HCT116 (cell line): Measurements from ENCODE around the gene FKBP2. TPM values are rescaled to one million over a fixed set of nuclear protein-coding genes. Genes with fewer than 3 reads are reported as not detected.

Experiments used
- ATAC-seq: fragments of 200-7000 bp; cut with Tn5 transposase; 2 replicates; pipeline ENCODE4 v1.9.1; 2020; ENCODE audit warnings: mild to moderate bottlenecking, moderate library complexity
- BruUV-seq: library from RNA; stranded (reverse); fragments of 400-500 nt; replicated peaks from 2 replicates; lab custom pipeline; 2021; lab: Mats Ljungman, UMichigan
- CTCF ChIA-PET: fragments of 300-600 bp; sonication (Branson Sonifier 250); formaldehyde crosslinking; loops from one replicate; lab custom pipeline; 2021; ENCODE audit warnings: antibody characterized with exemption; lab: Charles Lee
- POLR2A ChIA-PET: fragments of 300-600, 350-600 bp; sonication (Branson Sonifier 250); formaldehyde crosslinking; loops from one replicate; lab custom pipeline; 2021; ENCODE audit warnings: antibody characterized with exemption; lab: Charles Lee
- RAD21 ChIA-PET, 2 experiments: fragments of 300-600 bp; sonication (Branson Sonifier 250); formaldehyde crosslinking; loops; one replicate each; lab custom pipeline; 2023; ENCODE audit warnings: low total read pairs in 2 of 2; ENCODE audit not compliant: uncharacterized antibody in 2 of 2, unreplicated experiment in 2 of 2, low non-redundant PET in 1 of 2; lab: Charles Lee
- DNase-seq: peaks from one replicate; pipeline ENCODE4 v3.0.0-alpha.2; 2010; ENCODE audit warnings: low read depth, low spot score
- H2AFZ ChIP-seq: fragments of 200-600 bp; shearing (Covaris generic), sonication (generic); 2 replicates; pipeline ENCODE4 v1.6.1; 2017; ENCODE audit warnings: low read depth, mixed run types, mixed read lengths, antibody characterized with exemption, low read length; ENCODE audit not compliant: poor library complexity, severe bottlenecking
- H3K27ac ChIP-seq: 2 replicates; pipeline ENCODE4 v1.5.1; 2012; ENCODE audit warnings: low read depth, low read length
- H3K27me3 ChIP-seq: fragments of 200-600 bp; sonication (generic); 2 replicates; pipeline ENCODE4 v1.6.1; 2016; ENCODE audit warnings: mixed run types, low read length, mixed read lengths; ENCODE audit not compliant: insufficient read depth
- H3K36me3 ChIP-seq, 2 experiments: fragments of 200-500 bp in 1 of 2; fragments of 200-600 bp in 1 of 2; sonication (Bioruptor generic) in 1 of 2; sonication (generic) in 1 of 2; 2 replicates each; pipeline versions ENCODE4 v1.5.1 to v1.6.1; 2014 to 2016; ENCODE audit warnings: low read length in 2 of 2, inconsistent platforms in 1 of 2, mixed read lengths in 1 of 2, mixed run types in 1 of 2; ENCODE audit not compliant: insufficient read depth in 2 of 2, control insufficient read depth in 1 of 2
- H3K4me1 ChIP-seq, 2 experiments: fragments of 200-600 bp in 1 of 2; sonication (generic) in 1 of 2; 2 replicates each; pipeline versions ENCODE4 v1.5.1 to v1.6.1; 2012 to 2017; ENCODE audit warnings: low read length in 2 of 2, inconsistent platforms in 1 of 2, mild to moderate bottlenecking in 1 of 2, mixed read lengths in 1 of 2, mixed run types in 1 of 2, moderate library complexity in 1 of 2; ENCODE audit not compliant: insufficient read depth in 2 of 2, control insufficient read depth in 1 of 2
- H3K4me2 ChIP-seq: fragments of 200-600 bp; sonication (generic); 2 replicates; pipeline ENCODE4 v1.6.1; 2017; ENCODE audit warnings: mixed run types, low read length, mixed read lengths
- H3K4me3 ChIP-seq, 2 experiments: fragments of 200-600 bp in 1 of 2; sonication (generic) in 1 of 2; replicated peaks in 1 of 2; 2 replicates each; pipeline ENCODE4 v1.5.1; 2011 to 2016; ENCODE audit warnings: low read length in 2 of 2, control low read depth in 1 of 2, low read depth in 1 of 2, mild to moderate bottlenecking in 1 of 2, mixed read lengths in 1 of 2, mixed run types in 1 of 2
- H3K79me2 ChIP-seq: fragments of 200-600 bp; sonication (generic); 2 replicates; pipeline ENCODE4 v1.6.1; 2017; ENCODE audit warnings: mild to moderate bottlenecking, mixed run types, low read length, moderate library complexity, mixed read lengths; ENCODE audit not compliant: insufficient read depth
- H3K9ac ChIP-seq: fragments of 200-600 bp; sonication (generic); 2 replicates; pipeline ENCODE4 v1.6.1; 2016; ENCODE audit warnings: low read length, mixed read lengths
- H3K9me2 ChIP-seq: fragments of 200-600 bp; sonication (generic), shearing (Covaris generic); 2 replicates; pipeline ENCODE4 v1.6.1; 2017; ENCODE audit warnings: mixed run types, mild to moderate bottlenecking, moderate library complexity; ENCODE audit not compliant: insufficient read depth
- H3K9me3 ChIP-seq, 2 experiments: fragments of 200-500 bp in 1 of 2; fragments of 200-600 bp in 1 of 2; sonication (Bioruptor generic) in 1 of 2; sonication (generic) in 1 of 2; 2 replicates each; pipeline ENCODE4 v1.6.1; 2014 to 2017; ENCODE audit warnings: low read length in 2 of 2, mixed read lengths in 2 of 2, inconsistent platforms in 1 of 2, low read depth in 1 of 2, mild to moderate bottlenecking in 1 of 2, mixed run types in 1 of 2, moderate library complexity in 1 of 2; ENCODE audit not compliant: control insufficient read depth in 1 of 2, insufficient read depth in 1 of 2
- H4K20me1 ChIP-seq: fragments of 200-600 bp; sonication (generic), shearing (Covaris generic); 2 replicates; pipeline ENCODE4 v1.6.1; 2017; ENCODE audit warnings: mixed run types, mild to moderate bottlenecking, moderate library complexity; ENCODE audit not compliant: insufficient read depth
- ATF3 ChIP-seq: IDR thresholded peaks from 2 replicates; pipeline ENCODE4 v1.6.1; 2012
- CBX3 ChIP-seq: IDR thresholded peaks from 2 replicates; pipeline ENCODE4 v1.6.1; 2012; ENCODE audit warnings: low read depth
- EGR1 ChIP-seq: IDR thresholded peaks from 2 replicates; pipeline ENCODE4 v1.6.1; 2012; ENCODE audit warnings: low read depth
- ELF1 ChIP-seq: IDR thresholded peaks from 2 replicates; pipeline ENCODE4 v1.6.1; 2012; ENCODE audit warnings: low read depth, borderline replicate concordance
- EZH2 ChIP-seq: fragments of 200-600 bp; sonication (generic); IDR thresholded peaks from 2 replicates; pipeline ENCODE4 v1.6.1; 2017; ENCODE audit warnings: antibody characterized with exemption, mixed run types
- EZH2phosphoT487 ChIP-seq: fragments of 200-600 bp; IDR thresholded peaks from 2 replicates; pipeline ENCODE4 v1.6.1; 2018; ENCODE audit warnings: antibody characterized with exemption, borderline replicate concordance
- FOSL1 ChIP-seq: IDR thresholded peaks from 2 replicates; pipeline ENCODE4 v1.6.1; 2012; ENCODE audit warnings: low read depth
- JUND ChIP-seq: IDR thresholded peaks from 2 replicates; pipeline ENCODE4 v1.6.1; 2012
- MAX ChIP-seq: IDR thresholded peaks from 2 replicates; pipeline ENCODE4 v1.6.1; 2012
- POLR2A ChIP-seq: IDR thresholded peaks from 2 replicates; pipeline ENCODE4 v1.7.0; 2011; ENCODE audit warnings: borderline replicate concordance; ENCODE audit not compliant: insufficient read depth, insufficient read length; ENCODE audit errors: extremely low read depth
- POLR2AphosphoS5 ChIP-seq: IDR thresholded peaks from 2 replicates; pipeline ENCODE4 v1.6.1; 2011; ENCODE audit warnings: mild to moderate bottlenecking, low read depth, low read length, moderate library complexity
- RAD21 ChIP-seq: IDR thresholded peaks from 2 replicates; pipeline ENCODE4 v1.6.1; 2012; ENCODE audit warnings: low read depth, mild to moderate bottlenecking
- SP1 ChIP-seq: IDR thresholded peaks from 2 replicates; pipeline ENCODE4 v1.6.1; 2012; ENCODE audit warnings: low read depth
- SRF ChIP-seq: IDR thresholded peaks from 2 replicates; pipeline ENCODE4 v1.6.1; 2012; ENCODE audit warnings: low read depth
- YY1 ChIP-seq: IDR thresholded peaks from 2 replicates; pipeline ENCODE4 v1.6.1; 2011; ENCODE audit warnings: low read length, low read depth, moderate library complexity, mild to moderate bottlenecking; ENCODE audit not compliant: insufficient replicate concordance; ENCODE audit errors: extremely low read depth
- ZBTB33 ChIP-seq: IDR thresholded peaks from 2 replicates; pipeline ENCODE4 v1.6.1; 2011; ENCODE audit warnings: mild to moderate bottlenecking, low read length, moderate library complexity; ENCODE audit not compliant: insufficient replicate concordance; ENCODE audit errors: extremely low read depth
- ZFX ChIP-seq: fragments of 450-650 bp; IDR thresholded peaks from 2 replicates; pipeline ENCODE4 v1.6.1; 2017
- ZNF274 ChIP-seq: fragments of 200-500 bp; sonication (Bioruptor generic); IDR thresholded peaks from 2 replicates; pipeline ENCODE4 v1.6.1; 2014; ENCODE audit warnings: mild to moderate bottlenecking, low read depth, low read length, inconsistent platforms
- intact Hi-C: fragments of 100-400 bp; cut with micrococcal nuclease; formaldehyde crosslinking; loops from 2 replicates; pipeline ENCODE4 v1.10.0; 2022
- total RNA-seq: library from RNA; stranded (reverse); gene quantifications from one replicate; pipeline ENCODE4 v1.2.1, GENCODE V29; 2021; ENCODE audit not compliant: unreplicated experiment

Gene FKBP2
- total RNA-seq, 1 experiment from 2014 or later = 69.2 TPM

- peaks cover 48% of the 10 kb centered on the region for H3K79me2 ChIP-seq
- DNase-seq = no peak
- peak; percentile 28 for ATAC-seq
- H3K4me1 ChIP-seq = peaks cover 32 to 60% of the 10 kb centered on the region in 2 experiments
- H2AFZ ChIP-seq = no peak overlapping the region
- peaks cover 0 to 20% of the 10 kb centered on the region in 2 experiments; a peak in 1 of 4 replicates for H3K36me3 ChIP-seq
- no peaks in the 10 kb centered on the region for H3K9me3 ChIP-seq
- CTCF ChIA-PET = interaction anchor here (0.8 to 2.2 kb wide), 10 partner anchors 8 to 115 kb away, joined by 3 to 10 read pairs (median 4); partner anchors contain the start of genes PRDX5 and TRMT112
- H3K27ac ChIP-seq = peak overlapping the region; percentile 88
- TF ChIP-seq CBX3 = no peak
- peak; percentile 84 for TF ChIP-seq POLR2AphosphoS5
- no peak for TF ChIP-seq FOSL1
- TF ChIP-seq ELF1 = no peak
- TF ChIP-seq YY1 = peak; percentile 68
- no peak for TF ChIP-seq EZH2phosphoT487
- no peak for TF ChIP-seq JUND
- TF ChIP-seq MAX = no peak
- TF ChIP-seq ZFX = peak; percentile 27; the same call in 1 of the 2 replicates
- TF ChIP-seq SP1 = no peak
- TF ChIP-seq POLR2A = peak; percentile 79
- TF ChIP-seq ATF3 = no peak
- TF ChIP-seq EZH2 = no peak
- no peak for TF ChIP-seq SRF
- no peak for TF ChIP-seq ZBTB33
- TF ChIP-seq ZNF274 = no peak
- no peak for TF ChIP-seq RAD21
- no peak for TF ChIP-seq EGR1
- H3K27me3 ChIP-seq = no peaks in the 10 kb centered on the region
- H4K20me1 ChIP-seq = no peaks in the 10 kb centered on the region
- BruUV-seq = TSS peak; percentile 66
- RAD21 ChIA-PET = interaction anchor here in 1 of 2 experiments (0.6 kb wide), 1 partner anchor 1758 kb away, joined by 5 read pairs; no protein-coding TSS in a partner anchor
- peak overlapping the region; percentile 84 for H3K4me2 ChIP-seq
- intact Hi-C loops = loop anchor here (1.0 to 2.0 kb wide), 2 partner anchors 43 to 63 kb away; partner anchors contain the start of genes BAD and ESRRA
- H3K9ac ChIP-seq = peak overlapping the region; percentile 99
- POLR2A ChIA-PET = interaction anchor here (0.7 to 2.0 kb wide), 12 partner anchors 8 to 114 kb away, joined by 4 to 11 read pairs (median 6); partner anchors contain the start of genes NUDT22, PRDX5, TRMT112 and TRPT1
- no peaks in the 10 kb centered on the region for H3K9me2 ChIP-seq
- H3K4me3 ChIP-seq = peak overlapping the region; percentile 70 to 91
Measured at GRCh38 chr11:64241491-64242374, 838 bp downstream of the FKBP2 start.
